ENCODE measurements around the gene FANCG.

- TF ChIP-seq, protein P1, sequence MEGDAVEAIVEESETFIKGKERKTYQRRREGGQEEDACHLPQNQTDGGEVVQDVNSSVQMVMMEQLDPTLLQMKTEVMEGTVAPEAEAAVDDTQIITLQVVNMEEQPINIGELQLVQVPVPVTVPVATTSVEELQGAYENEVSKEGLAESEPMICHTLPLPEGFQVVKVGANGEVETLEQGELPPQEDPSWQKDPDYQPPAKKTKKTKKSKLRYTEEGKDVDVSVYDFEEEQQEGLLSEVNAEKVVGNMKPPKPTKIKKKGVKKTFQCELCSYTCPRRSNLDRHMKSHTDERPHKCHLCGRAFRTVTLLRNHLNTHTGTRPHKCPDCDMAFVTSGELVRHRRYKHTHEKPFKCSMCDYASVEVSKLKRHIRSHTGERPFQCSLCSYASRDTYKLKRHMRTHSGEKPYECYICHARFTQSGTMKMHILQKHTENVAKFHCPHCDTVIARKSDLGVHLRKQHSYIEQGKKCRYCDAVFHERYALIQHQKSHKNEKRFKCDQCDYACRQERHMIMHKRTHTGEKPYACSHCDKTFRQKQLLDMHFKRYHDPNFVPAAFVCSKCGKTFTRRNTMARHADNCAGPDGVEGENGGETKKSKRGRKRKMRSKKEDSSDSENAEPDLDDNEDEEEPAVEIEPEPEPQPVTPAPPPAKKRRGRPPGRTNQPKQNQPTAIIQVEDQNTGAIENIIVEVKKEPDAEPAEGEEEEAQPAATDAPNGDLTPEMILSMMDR (IDR thresholded peaks at IDR 0.05; ENCODE audit: borderline replicate concordance, extremely low read depth, low read length, poor library complexity, severe bottlenecking) = no peak
- TF ChIP-seq EZH2 (IDR thresholded peaks at IDR 0.05; ENCODE audit: borderline replicate concordance, low read depth, low read length, severe bottlenecking) = no peak
Observed at GRCh38 chr9:35029852-35030251, 49.9 kb downstream of the FANCG start.

Data from DND-41 (cell line).